ENCODE data around the gene SLC6A17.
A peak's percentile ranks its signal among the peaks of the same experiment; 100 is the strongest.

The SLC6A17 gene

DNA sequence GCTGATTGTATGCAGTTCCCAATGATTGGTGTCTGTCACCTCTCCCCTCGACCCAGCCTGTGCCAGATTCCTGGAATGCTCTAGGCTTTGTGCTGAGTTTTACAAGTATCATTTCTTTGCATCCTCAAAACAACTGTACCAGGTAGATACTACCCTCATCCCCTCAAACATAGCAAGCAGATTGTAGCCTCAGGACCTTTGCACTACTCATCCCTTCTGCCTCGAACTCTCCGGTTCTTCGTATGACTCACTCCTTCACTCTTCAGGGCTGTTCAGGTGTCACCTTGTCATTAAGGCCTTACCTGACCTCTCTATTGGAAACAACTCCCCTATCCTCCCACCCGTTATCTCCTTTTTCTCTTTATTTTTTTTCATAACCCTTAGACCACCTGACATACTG, 67.8 kb downstream of the SLC6A17 start:
- no peak for DNase-seq (ENCODE audit: low read depth in 3 of 3)

DNA sequence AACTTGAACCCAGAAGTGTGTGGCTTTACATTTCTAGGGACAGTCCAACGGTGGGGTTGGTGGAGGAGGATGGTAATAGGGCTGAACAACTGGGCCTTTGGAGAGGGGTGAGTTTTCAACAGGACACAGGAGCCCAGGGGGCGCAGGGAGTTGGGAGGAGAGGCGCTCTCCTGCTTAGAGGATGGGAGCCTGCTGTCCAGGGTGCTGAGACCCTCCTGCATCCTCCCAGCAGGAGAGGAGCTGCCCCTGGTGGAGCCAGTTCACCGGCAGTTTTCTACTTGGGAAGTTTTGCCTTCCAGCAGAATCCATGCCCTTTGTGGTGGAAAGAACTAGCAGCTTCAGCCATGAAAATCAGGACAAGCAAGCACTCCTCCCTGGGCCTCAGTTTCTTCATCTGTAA, 68.4 kb downstream of the SLC6A17 start:
- DNase-seq (ENCODE audit: low read depth in 3 of 3) = no peak

GRCh38 chr1:110220324-110220723, 70.0 kb downstream of the SLC6A17 start:
- DNase-seq (ENCODE audit: low read depth in 3 of 3) = no peak

DNA sequence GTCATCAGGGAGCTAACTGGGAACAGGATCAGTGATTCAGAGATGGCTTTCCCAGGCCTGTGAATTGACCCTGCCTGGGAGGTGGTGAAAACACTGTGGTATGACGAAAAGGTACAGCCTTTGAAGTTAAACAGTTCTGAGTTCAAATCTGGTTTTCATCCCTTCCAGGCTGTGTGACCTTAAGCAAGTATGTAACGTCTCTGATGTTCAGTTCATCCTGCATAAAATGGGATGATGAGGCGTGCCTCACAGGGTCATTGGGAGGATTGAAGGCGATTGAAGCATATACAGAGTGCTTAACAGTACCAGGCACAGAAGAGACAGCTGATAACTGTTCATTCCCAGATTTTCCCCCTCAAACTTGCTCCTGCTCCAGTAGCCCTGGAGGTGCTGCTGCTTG, 70.8 kb downstream of the SLC6A17 start:
- no peak for DNase-seq (ENCODE audit: low read depth in 3 of 3)

DNA sequence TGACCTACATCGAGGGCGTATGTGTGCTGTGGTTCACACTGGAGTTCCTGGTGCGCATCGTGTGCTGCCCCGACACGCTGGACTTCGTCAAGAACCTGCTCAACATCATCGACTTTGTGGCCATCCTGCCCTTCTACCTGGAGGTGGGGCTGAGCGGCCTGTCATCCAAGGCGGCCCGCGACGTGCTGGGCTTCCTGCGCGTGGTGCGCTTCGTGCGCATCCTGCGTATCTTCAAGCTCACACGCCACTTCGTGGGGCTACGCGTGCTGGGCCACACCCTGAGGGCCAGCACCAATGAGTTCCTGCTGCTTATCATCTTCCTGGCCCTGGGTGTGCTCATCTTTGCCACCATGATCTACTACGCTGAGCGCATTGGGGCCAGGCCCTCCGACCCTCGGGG, 72.8 kb downstream of the SLC6A17 start:
- DNase-seq (ENCODE audit: low read depth in 3 of 3) = no peak

DNA sequence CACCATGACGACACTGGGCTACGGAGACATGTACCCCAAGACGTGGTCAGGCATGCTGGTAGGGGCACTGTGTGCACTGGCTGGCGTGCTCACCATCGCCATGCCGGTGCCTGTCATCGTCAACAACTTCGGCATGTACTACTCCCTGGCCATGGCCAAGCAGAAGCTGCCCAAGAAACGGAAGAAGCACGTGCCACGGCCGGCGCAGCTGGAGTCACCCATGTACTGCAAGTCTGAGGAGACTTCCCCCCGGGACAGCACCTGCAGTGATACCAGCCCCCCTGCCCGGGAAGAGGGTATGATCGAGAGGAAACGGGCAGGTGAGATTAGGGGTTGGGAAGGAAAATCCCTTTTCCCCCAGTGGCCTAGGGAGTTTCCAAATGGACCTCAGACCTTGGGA, 73.3 kb downstream of the SLC6A17 start:
- no peak for DNase-seq (ENCODE audit: low read depth in 3 of 3)

- DNase-seq (ENCODE audit: low read depth in 3 of 3) = no peak
Measured at GRCh38 chr1:110224240-110224995, 74.1 kb downstream of the SLC6A17 start.

GRCh38 chr1:110225212-110225611, 74.9 kb downstream of the SLC6A17 start:
- no peak for DNase-seq (ENCODE audit: low read depth in 3 of 3)

- no peak for DNase-seq (ENCODE audit: low read depth in 3 of 3)
Measured at GRCh38 chr1:110225756-110226404, 75.6 kb downstream of the SLC6A17 start.

DNA sequence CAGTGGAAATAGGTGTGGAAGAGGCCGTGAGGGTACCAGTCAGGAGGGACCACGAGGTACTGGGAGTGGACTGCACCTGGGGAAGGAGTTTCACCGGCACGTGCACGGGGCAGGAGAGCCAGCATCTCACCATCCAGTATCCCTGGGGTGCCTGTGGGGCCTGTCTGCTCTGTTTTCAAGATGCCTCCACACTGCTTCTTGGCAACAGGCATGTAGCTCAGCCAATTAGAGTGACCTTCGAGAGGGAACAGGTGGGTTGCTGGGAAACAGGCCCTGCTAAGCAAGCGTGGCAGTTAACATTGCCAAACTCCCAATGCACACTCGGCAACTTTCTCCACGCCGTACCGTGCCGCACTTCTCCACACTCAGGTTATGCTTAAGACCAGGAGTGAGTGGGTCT, 77.5 kb downstream of the SLC6A17 start:
- no peak for DNase-seq (ENCODE audit: low read depth in 3 of 3)

DNA sequence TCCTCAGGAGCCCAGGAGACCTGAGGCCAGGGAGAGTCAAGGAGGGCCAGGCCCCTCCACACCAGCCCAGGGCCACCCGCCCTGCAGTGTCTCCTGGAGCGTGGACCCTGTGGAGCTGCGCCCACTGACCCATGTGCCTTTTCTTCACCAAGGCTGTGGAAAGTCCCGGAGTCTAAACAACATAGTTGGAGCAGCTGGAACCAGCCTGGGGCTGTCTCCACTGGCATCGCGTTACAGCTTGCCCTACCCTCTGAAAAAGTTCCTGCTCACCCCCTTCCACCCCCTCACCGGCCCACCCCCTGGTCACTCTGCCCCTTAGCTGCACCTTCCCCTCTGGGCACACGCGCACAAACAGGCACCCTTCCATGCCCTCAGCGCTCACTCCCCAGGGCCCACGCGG, 78.1 kb downstream of the SLC6A17 start:
- no peak for DNase-seq (ENCODE audit: low read depth in 3 of 3)

- no peak for DNase-seq (ENCODE audit: low read depth in 3 of 3)
Measured at GRCh38 chr1:110228869-110229268, 78.6 kb downstream of the SLC6A17 start.

DNA sequence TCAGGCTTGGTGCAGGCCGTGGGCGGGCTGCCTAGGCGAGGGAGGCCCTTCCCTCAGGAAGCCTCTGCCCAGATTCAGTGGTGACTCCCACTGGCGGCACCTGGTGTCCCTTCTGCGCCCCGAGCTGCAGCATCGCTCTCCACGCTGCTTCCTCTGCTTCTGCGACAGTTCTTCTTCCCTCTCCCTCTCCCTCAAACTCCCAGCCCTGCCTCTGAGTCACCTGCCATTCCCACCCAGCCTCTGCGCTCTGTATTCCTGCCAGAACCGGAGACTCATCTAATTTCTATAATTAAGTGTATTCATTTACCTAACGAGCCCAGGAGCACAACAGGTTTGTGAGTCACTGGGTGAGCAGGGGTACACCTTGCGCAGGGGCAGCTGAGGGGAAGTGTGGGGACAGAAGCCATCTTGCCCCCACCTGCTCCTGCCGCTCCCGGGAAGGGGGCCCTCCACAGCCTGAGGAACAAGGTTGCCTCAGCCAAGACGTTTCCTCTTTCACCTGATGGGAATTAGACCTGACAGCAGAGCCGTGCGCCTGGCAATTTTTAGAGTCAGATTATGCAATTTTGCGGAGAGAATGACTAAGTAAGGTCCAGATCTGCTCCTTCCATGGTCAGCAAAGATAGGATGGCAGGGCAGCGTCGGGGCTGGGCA, 79.2 kb downstream of the SLC6A17 start:
- DNase-seq (ENCODE audit: low read depth in 3 of 3) = no peak

- DNase-seq (ENCODE audit: low read depth in 3 of 3) = no peak
Measured at GRCh38 chr1:110230381-110231199, 80.3 kb downstream of the SLC6A17 start.

GRCh38 chr1:110233861-110234260, 83.6 kb downstream of the SLC6A17 start:
- no peak for DNase-seq (ENCODE audit: low read depth in 3 of 3)

DNA sequence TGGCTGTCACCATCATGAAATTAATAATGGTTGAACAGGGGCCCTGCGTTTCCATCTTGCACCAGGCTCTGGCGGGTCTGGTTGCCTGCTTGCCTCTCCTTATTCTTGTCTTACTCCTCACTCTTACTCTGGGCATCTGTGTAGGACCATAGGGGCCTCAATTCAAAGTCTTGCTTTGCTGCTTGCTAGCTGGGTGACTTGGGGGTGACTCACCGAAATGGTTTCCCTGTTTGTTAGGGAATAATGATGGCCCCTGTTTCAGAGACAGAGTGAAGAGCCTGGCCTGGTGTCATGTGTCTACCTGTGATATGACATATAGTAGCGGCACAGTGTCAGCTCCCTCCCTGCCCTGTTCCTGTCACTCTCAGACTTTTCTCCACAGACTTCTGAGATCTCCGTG, 84.4 kb downstream of the SLC6A17 start:
- DNase-seq (ENCODE audit: low read depth in 3 of 3) = no peak

DNA sequence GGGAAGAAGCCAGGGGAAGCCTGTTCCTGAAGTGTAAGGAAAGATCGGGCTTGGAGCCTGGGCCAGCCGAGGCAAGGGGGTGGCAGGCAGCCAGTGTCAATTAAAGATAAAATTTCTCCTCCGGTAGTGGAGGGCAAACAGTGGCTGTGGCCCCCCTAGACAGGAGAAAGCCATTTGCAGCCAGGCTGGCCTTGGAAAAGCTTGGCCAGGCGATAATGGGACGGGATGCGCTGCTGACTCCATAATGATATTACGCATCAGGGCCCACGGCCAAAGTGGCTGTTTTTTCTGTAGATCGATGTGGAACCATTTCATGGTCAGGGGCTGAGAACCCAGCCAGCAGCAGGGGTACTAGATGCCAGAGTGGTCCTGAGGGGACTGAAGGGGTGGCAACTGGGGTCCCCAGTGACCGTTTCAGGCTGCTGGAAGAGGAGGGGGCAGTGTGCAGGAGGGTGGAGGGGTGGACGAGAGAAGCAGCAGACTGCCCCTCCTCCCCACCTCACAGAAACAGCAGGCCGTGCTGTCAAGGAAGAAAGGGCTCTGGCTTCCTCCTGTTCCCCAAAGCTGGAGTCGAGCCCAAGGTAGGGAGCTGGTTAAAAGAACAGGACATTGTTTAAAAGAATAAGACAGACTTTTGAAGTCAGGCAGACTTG, 85.0 kb downstream of the SLC6A17 start:
- no peak for DNase-seq (ENCODE audit: low read depth in 3 of 3)

DNA sequence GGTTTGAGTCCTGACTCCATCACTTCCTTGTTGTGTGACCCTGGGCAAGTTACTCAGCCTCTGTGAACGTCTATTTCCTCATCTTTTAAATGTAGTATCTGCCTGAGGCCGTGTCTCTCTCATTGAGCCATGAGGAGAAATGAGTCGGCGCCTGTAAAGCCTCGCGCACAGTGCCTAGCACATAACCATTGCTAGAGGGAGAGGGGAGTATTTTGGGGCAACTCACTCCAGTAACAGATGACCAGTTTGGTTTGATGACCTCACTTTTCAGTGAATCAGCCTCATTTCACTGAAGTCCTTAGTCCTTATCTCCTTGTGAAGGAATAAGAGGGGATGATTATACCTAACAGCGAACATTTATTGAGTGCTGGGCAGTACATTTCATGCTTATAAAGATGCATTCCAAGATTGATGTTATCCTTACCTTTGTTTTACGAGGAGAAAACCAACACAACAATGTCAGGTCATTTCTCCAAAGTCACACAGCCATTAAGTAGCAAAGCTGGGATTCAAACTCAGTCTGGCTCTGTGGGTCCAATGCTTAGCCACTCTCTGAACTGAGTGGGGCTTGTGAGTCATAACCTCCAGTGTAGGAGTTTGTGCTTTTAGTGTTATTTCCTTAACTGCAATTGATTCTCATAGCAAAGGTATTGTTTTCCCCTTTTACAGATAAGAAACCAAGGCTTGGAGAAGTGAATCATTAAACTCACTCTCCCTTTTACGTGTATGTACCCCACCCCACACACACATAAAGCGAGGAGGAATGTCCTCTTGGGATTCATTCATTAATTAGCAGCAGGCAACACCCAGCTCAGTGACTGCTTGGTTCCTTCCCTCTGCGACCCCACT, 85.8 kb downstream of the SLC6A17 start:
- peak; percentile 22 to 50 (median 40) for DNase-seq (ENCODE audit: low read depth in 3 of 3)

GRCh38 chr1:110237386-110238152, 87.3 kb downstream of the SLC6A17 start:
- DNase-seq (ENCODE audit: low read depth in 3 of 3) = no peak
